Mucosa of rectum (tissue), 2 donors: ENCODE data around the gene RIN3.

Experiments used
- H3K27ac ChIP-seq, 2 donors: one replicate each; pipeline ENCODE4 v1.7.0; 2013; ENCODE audit warnings: inconsistent platforms in 2 of 2, low read depth in 2 of 2, low read length in 2 of 2
- H3K27me3 ChIP-seq, 2 donors: one replicate each; pipeline ENCODE4 v1.7.0; 2013; ENCODE audit warnings: low read length in 2 of 2; ENCODE audit not compliant: control insufficient read depth in 2 of 2, insufficient read depth in 2 of 2
- H3K36me3 ChIP-seq, 2 donors: one replicate each; pipeline ENCODE4 v1.7.0; 2013; ENCODE audit warnings: low read length in 2 of 2; ENCODE audit not compliant: control insufficient read depth in 2 of 2, insufficient read depth in 2 of 2
- H3K4me1 ChIP-seq, 2 donors: one replicate each; pipeline ENCODE4 v1.7.0; 2013; ENCODE audit warnings: low read length in 2 of 2, mild to moderate bottlenecking in 1 of 2; ENCODE audit not compliant: control insufficient read depth in 2 of 2, insufficient read depth in 2 of 2
- H3K4me3 ChIP-seq, 2 donors: one replicate each; pipeline ENCODE4 v1.7.0; 2013; ENCODE audit warnings: low read length in 2 of 2
- H3K9ac ChIP-seq, 2 donors: one replicate each; pipeline ENCODE4 v1.7.0; 2013; ENCODE audit warnings: low read length in 2 of 2, low read depth in 1 of 2, mild to moderate bottlenecking in 1 of 2
- H3K9me3 ChIP-seq, 2 donors: one replicate each; pipeline ENCODE4 v1.7.0; 2013; ENCODE audit warnings: low read length in 2 of 2; ENCODE audit not compliant: control insufficient read depth in 2 of 2
- donor health status: healthy.
- donor health status: Normal muscosa, but diverticular disease.

The RIN3 gene

GRCh38 chr14:92540472-92541048, 27.0 kb downstream of the RIN3 start:
- Histone ChIP-seq H3K36me3 (no peaks in the 10 kb centered on the region), H3K27ac (peak overlapping the region; percentile 64 to 67), H3K9me3 (no peaks in the 10 kb centered on the region), H3K4me1 (peaks cover 26 to 35% of the 10 kb centered on the region in 2 donors), H3K27me3 (no peaks in the 10 kb centered on the region), H3K4me3 (no peak overlapping the region), H3K9ac (peak overlapping the region; percentile 14 to 27)

DNA sequence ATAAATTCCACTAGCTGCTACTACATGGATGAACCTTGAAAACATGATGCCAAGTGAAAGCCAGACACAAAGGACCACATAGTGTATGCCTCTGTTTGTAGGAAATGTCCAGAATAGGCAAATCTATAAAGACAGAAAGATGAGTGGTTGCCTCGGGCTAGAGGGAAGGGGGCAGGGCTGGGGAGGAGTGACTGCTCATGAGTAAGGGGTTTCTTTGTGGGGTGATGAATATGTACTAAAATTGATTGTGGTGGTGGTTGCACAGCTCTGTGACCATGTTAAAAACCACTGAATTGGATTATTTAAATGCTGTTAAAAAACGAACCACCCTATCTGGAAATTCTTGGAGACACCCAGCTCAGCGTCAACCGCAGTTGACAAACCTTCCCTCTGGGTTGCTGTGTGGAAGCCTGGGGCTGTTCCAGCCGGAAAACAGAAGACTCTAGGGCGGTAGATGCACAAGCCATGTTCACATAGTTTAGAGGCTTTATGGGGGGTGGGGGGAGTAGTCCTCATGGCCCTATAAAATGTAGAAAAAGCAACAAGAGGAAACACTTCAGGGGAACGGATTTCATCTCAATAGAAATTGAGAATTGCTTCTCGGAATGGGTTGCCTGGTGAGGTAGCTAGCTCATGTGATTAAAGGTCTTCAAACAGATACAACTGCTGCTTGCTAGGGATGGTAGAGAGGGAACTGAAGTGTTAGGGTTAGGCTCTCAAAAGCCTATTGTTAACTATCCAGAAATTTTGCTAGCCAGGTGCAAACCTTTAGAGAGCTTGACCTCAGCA, 29.4 kb downstream of the RIN3 start:
- no peak overlapping the region for H3K9ac ChIP-seq
- H3K27me3 ChIP-seq = no peaks in the 10 kb centered on the region
- H3K4me3 ChIP-seq = no peak overlapping the region
- no peaks in the 10 kb centered on the region for H3K36me3 ChIP-seq
- H3K4me1 ChIP-seq = peaks cover 22 to 28% of the 10 kb centered on the region in 2 donors
- H3K27ac ChIP-seq = no peak overlapping the region
- H3K9me3 ChIP-seq = no peaks in the 10 kb centered on the region

DNA sequence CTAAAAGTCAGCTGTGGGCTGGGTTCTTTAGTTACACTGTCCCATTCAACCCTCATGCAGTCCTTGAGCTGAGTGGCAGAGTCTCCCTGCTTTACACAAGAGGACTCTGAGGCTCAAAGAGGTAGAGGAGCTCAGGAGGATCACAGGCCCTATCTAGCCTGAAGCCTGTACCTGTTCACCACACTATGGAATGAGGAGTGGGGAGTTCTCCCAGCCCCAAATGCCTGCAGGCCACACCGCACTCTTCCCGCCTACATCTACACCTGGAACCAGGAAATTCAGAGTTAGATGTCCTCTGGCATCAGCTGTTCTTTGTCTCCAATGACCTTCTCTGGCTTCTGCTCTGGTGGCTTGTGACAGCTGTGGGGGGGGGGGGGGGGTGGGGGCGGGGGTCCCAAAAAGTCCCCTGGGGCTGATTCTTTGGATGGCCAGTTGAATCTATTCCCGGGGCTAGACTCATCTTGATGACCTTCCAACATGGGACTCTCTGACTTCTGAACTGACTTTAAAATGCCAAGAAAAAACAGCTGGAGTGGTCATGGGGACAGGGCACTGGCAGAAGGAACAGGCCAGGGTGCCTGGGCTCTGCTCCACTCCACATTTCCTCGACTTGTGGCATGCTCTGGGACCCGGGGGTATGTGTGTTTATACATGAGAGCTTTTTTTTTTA, 30.6 kb downstream of the RIN3 start:
- no peaks in the 10 kb centered on the region for H3K36me3 ChIP-seq
- H3K27ac ChIP-seq = no peak overlapping the region
- H3K9ac ChIP-seq = no peak overlapping the region
- H3K4me3 ChIP-seq = no peak overlapping the region
- no peaks in the 10 kb centered on the region for H3K27me3 ChIP-seq
- H3K9me3 ChIP-seq = no peaks in the 10 kb centered on the region
- peaks cover 13 to 21% of the 10 kb centered on the region in 2 donors for H3K4me1 ChIP-seq

DNA sequence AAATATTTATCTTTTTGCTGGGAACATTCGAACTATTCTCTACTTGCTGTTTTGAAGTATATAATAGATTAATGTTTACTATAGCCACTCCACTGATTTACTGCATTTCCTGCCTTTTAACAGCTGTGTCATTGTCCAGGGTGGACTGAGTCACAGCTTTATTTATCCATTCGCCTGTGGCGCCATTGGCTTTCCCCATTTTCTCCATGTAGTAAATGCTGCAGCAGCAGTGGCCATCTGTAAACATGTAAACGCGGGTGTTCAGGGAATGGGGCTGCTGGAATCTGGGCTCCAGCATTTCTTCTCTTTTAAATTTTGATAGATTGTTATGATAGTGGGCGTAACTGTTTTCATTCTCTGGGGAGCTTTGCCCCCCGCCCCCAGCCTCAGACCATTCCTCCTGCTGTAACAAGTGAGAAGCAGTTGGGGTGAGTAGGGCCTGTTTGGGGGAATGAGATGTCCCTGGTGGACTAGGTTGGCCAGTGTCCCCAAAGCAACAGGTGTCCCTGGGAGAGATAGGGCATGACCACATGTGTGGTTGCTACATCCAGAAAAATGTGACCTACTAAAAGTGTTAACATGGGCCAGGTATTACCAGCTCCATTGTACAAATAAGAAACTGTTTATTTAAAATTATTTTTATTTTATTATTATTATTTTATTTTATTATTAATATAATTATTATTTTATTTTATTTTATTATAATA, 32.9 kb downstream of the RIN3 start:
- Histone ChIP-seq H3K4me1 (peaks cover 4 to 6% of the 10 kb centered on the region in 2 donors), H3K27me3 (no peaks in the 10 kb centered on the region), H3K27ac (no peak overlapping the region)

DNA sequence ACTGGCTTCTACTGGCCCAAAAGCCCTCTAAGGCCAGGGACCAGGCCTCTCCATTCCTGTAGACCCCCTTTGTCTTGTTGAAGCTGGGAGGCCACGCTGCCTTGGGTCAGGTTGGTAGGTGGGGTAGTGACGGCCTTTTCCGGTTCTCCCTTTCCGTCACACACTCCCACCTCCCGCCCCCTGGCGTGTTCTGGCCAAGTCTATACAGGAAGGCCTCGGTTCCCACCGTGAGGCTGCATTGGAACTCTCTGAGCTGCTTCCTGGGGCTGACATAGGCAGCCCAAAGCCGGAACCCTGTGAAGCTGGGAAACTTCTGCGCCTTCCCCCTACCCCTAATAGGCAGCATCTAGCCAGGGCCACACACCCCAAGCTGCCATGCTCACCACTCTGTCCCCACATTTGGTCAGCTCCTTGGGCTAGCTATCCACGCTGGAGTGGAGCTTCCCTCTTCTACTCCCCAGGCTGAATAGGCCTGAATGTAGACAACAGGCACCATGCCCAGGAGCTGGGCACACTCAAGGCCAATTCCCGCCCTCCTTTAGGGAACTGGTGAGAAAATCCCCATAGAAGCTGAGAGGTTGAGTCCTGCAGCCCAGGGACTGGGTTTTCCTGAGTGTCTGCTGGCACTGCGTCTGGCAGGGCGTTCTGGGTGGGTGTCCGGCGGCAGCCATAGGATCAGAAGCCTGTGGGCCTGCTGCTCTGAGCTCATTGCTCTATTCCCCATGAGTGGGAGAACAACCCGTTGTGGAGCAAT, 35.7 kb downstream of the RIN3 start:
- Histone ChIP-seq H3K9me3 (no peaks in the 10 kb centered on the region), H3K4me1 (peaks cover 6 to 11% of the 10 kb centered on the region in 2 donors), H3K9ac (no peak overlapping the region), H3K27ac (peak overlapping the region in 1 of 2 donors; percentile 48), H3K4me3 (no peak overlapping the region), H3K27me3 (no peaks in the 10 kb centered on the region), H3K36me3 (no peaks in the 10 kb centered on the region)

More for the DNA sequence above, 32.9 kb downstream of the RIN3 start:
- Histone ChIP-seq H3K36me3 (no peaks in the 10 kb centered on the region), H3K4me3 (no peak overlapping the region), H3K9me3 (no peaks in the 10 kb centered on the region), H3K9ac (no peak overlapping the region)

DNA sequence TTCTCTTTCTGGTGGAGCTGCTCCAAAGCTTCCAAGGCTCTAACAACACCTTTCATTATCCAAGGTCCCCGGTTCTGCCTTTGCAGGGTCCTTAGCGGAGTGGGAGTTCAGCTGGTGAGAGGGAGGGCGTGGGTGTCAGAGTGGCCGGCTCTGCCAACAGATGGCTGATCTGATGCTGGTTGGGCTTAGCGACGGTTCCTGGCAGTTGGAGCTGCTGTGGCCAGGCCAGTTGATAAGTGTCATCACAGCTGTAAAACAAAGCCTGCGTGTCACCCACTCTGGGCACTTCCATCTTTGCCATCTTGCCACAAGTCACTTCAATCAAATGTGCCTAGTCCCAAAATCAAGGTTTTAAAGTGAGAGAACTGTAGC, 36.3 kb downstream of the RIN3 start:
- peak overlapping the region in 1 of 2 donors; percentile 48 for H3K27ac ChIP-seq
- H3K27me3 ChIP-seq = no peaks in the 10 kb centered on the region
- no peaks in the 10 kb centered on the region for H3K36me3 ChIP-seq
- H3K9me3 ChIP-seq = no peaks in the 10 kb centered on the region
- H3K4me1 ChIP-seq = peaks cover 6 to 11% of the 10 kb centered on the region in 2 donors
- H3K9ac ChIP-seq = no peak overlapping the region
- no peak overlapping the region for H3K4me3 ChIP-seq

GRCh38 chr14:92551044-92551841, 37.7 kb downstream of the RIN3 start:
- H3K9ac ChIP-seq = no peak overlapping the region
- H3K4me3 ChIP-seq = no peak overlapping the region
- no peak overlapping the region for H3K27ac ChIP-seq
- H3K27me3 ChIP-seq = no peaks in the 10 kb centered on the region
- H3K9me3 ChIP-seq = no peaks in the 10 kb centered on the region
- H3K4me1 ChIP-seq = peaks cover 6 to 15% of the 10 kb centered on the region in 2 donors
- H3K36me3 ChIP-seq = peaks cover 0 to 5% of the 10 kb centered on the region in 2 donors

DNA sequence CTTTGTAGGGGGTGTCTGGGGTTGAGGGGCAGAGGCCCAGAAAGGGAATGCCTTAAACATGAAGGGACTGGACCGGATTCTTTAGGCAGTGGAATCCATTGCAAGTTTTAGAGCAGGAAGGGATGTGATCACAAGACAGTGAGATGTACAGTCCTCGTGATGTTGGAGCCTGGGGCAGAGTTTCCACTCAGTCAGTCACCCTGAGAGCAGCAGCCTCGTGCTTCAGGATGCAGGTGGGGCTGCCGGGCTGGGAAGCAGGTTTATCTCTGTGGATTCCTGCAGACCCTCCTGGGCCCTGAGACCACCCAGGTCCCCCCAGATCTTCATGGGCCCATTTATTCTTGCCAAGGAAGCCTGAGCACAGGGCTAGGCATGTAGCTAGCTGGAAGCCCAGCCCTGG, 38.5 kb downstream of the RIN3 start:
- no peak overlapping the region for H3K4me3 ChIP-seq
- H3K4me1 ChIP-seq = peaks cover 6 to 15% of the 10 kb centered on the region in 2 donors
- H3K27ac ChIP-seq = no peak overlapping the region
- H3K27me3 ChIP-seq = no peaks in the 10 kb centered on the region
- H3K9ac ChIP-seq = no peak overlapping the region
- H3K36me3 ChIP-seq = peaks cover 0 to 9% of the 10 kb centered on the region in 2 donors
- no peaks in the 10 kb centered on the region for H3K9me3 ChIP-seq

DNA sequence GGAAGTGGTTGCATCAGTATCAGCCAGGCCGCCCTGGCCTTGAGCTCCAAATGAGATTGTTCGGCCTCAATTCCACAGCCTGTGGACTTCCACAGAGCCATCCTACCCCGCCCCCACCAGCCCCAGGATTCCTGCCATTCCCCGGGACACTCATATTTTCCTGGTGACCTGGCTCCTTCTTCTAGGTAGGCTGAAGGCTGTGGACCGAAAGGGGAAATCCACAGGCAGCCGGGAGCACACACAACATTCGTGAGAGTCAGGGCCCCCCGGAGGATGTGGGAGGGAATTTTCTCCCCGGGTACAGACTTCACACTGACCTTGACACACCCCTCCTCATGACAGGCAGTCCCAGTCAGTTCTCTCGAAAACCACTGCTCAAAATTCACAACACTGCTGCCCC, 39.9 kb downstream of the RIN3 start:
- no peak overlapping the region for H3K27ac ChIP-seq
- H3K4me1 ChIP-seq = peaks cover 6 to 15% of the 10 kb centered on the region in 2 donors

More for the DNA sequence above, 39.9 kb downstream of the RIN3 start:
- peaks cover 0 to 14% of the 10 kb centered on the region in 2 donors for H3K36me3 ChIP-seq
- H3K9ac ChIP-seq = no peak overlapping the region
- H3K4me3 ChIP-seq = no peak overlapping the region
- no peaks in the 10 kb centered on the region for H3K27me3 ChIP-seq
- no peaks in the 10 kb centered on the region for H3K9me3 ChIP-seq
